Naive thymus-derived CD4-positive, alpha-beta T cell (primary cell): ENCODE measurements around the gene KCTD19. TPM values are rescaled to one million over a fixed set of nuclear protein-coding genes. Genes with fewer than 3 reads are reported as not detected.
A peak's percentile ranks its signal among the peaks of the same experiment; 100 is the strongest.

ENCODE experiments used
- ATAC-seq: fragments of 150-1000 bp; cut with Tn5 transposase; 2 replicates; pipeline ENCODE4 v1.10.0; 2021; ENCODE audit warnings: mild to moderate bottlenecking, moderate library complexity
- CTCF ChIA-PET: fragments of 350-600 bp; sonication (Branson Sonifier 250); formaldehyde crosslinking; loops from one replicate; lab custom pipeline; 2021; ENCODE audit warnings: antibody characterized with exemption; lab: Charles Lee
- POLR2A ChIA-PET: fragments of 350-600 bp; sonication (Branson Sonifier 250); formaldehyde crosslinking; loops from one replicate; lab custom pipeline; 2021; ENCODE audit warnings: antibody characterized with exemption, inconsistent platforms; lab: Charles Lee
- DNase-seq, 9 donors: peaks; one replicate each; pipeline versions ENCODE4 v3.0.0 to v3.0.0-alpha.2; 2020 to 2022; ENCODE audit warnings: mixed read lengths in 1 of 9
- H3K27ac ChIP-seq: one replicate; pipeline ENCODE4 v1.7.0; 2013; ENCODE audit warnings: mild to moderate bottlenecking, low read depth, low read length, moderate library complexity
- H3K27me3 ChIP-seq, 2 donors: one replicate each; pipeline ENCODE4 v1.7.0; 2013; ENCODE audit warnings: low read length in 2 of 2, mild to moderate bottlenecking in 2 of 2, moderate library complexity in 2 of 2; ENCODE audit not compliant: control insufficient read depth in 2 of 2, insufficient read depth in 2 of 2
- H3K36me3 ChIP-seq, 3 experiments: 1 replicate in 2 of 3; 2 replicates in 1 of 3; pipeline ENCODE4 v1.7.0; 2013; ENCODE audit warnings: low read length in 3 of 3, mild to moderate bottlenecking in 3 of 3, moderate library complexity in 1 of 3; ENCODE audit not compliant: insufficient read depth in 3 of 3, control insufficient read depth in 2 of 3
- H3K4me1 ChIP-seq, 2 donors: one replicate each; pipeline ENCODE4 v1.7.0; 2013; ENCODE audit warnings: low read length in 2 of 2, mild to moderate bottlenecking in 2 of 2, moderate library complexity in 1 of 2; ENCODE audit not compliant: control insufficient read depth in 2 of 2, insufficient read depth in 2 of 2
- H3K4me3 ChIP-seq: 2 replicates; pipeline ENCODE4 v1.7.0; 2013; ENCODE audit warnings: mild to moderate bottlenecking, low read length
- H3K9me3 ChIP-seq, 3 experiments: 1 replicate in 2 of 3; 2 replicates in 1 of 3; pipeline ENCODE4 v1.7.0; 2013; ENCODE audit warnings: low read length in 3 of 3; ENCODE audit not compliant: control insufficient read depth in 2 of 3
- H3K27ac Mint-ChIP-seq, 9 donors: one replicate each; pipeline ENCODE4 v1.8.0; 2020 to 2022; ENCODE audit warnings: mixed read lengths in 9 of 9, mild to moderate bottlenecking in 8 of 9, moderate library complexity in 5 of 9, inconsistent platforms in 2 of 9
- H3K27me3 Mint-ChIP-seq, 5 donors: one replicate each; pipeline ENCODE4 v1.8.0; 2021 to 2022; ENCODE audit warnings: mixed read lengths in 5 of 5, mild to moderate bottlenecking in 1 of 5
- H3K36me3 Mint-ChIP-seq, 5 donors: one replicate each; pipeline ENCODE4 v1.8.0; 2020 to 2022; ENCODE audit warnings: mixed read lengths in 5 of 5, mild to moderate bottlenecking in 3 of 5, inconsistent platforms in 1 of 5
- H3K4me1 Mint-ChIP-seq, 7 donors: one replicate each; pipeline ENCODE4 v1.8.0; 2020 to 2022; ENCODE audit warnings: mixed read lengths in 7 of 7, mild to moderate bottlenecking in 3 of 7, inconsistent platforms in 1 of 7
- H3K4me3 Mint-ChIP-seq, 10 donors: one replicate each; pipeline ENCODE4 v1.8.0; 2020 to 2022; ENCODE audit warnings: mild to moderate bottlenecking in 10 of 10, mixed read lengths in 10 of 10, moderate library complexity in 6 of 10, inconsistent platforms in 2 of 10
- H3K9me3 Mint-ChIP-seq, 11 donors: one replicate each; pipeline ENCODE4 v1.8.0; 2020 to 2022; ENCODE audit warnings: mixed read lengths in 11 of 11, mild to moderate bottlenecking in 4 of 11, inconsistent platforms in 1 of 11, moderate library complexity in 1 of 11
- intact Hi-C, 2 donors: fragments of 100-400 bp; cut with micrococcal nuclease; formaldehyde crosslinking; loops; one replicate each; pipeline ENCODE4 v1.15.1; 2023
- polyA plus RNA-seq, 2 donors: library from polyadenylated mRNA; unstranded; fragments of 300-500 nt; fragmentation: Illumina TruSeq; gene quantifications; one replicate each; pipeline ENCODE4 v1.2.3, GENCODE V29; 2021
- total RNA-seq, 6 experiments: library from RNA in 5 of 6; stranded (reverse) in 5 of 6; gene quantifications; 1 replicate in 5 of 6; 2 replicates in 1 of 6; pipeline ENCODE4 v1.2.3 and lab custom pipeline; 2021 to 2026

The KCTD19 gene
- total and polyA plus RNA-seq, 7 experiments from 2014 or later = 0.05 to 0.39 TPM; not detected in 5

DNA sequence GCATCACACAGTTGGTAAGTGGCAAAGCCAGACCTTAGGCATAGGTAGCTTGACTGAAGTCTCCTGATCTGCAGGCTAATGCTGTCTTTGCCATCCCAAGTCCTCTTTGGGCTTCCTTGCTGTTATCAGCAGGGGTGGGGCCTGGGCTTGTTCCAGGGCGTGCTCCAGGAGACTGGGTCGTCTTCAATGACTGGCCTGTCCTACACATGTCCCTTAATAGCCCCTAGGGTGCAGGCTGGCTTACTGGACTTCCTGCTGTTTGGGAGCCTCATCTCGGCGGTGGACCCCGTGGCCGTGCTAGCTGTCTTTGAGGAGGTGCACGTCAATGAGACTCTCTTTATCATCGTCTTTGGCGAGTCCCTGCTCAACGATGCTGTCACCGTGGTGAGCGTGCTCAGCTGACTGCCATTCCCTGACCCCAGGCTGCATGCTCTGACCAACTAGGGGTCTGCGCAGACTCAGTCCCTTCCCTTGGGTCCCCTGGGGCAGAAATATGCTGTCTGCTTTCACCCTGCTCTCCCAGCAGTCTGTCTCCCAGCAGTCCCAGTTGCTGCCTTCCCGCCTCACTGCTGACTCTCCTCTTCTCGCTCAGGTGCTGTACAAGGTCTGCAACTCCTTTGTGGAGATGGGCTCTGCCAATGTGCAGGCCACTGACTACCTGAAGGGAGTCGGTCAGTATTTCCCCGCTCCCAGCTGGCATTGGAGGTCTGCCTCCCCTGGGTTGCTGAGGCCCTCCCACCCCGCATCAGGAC lies 71.6 kb downstream of the KCTD19 start:
- no peaks in the 10 kb centered on the region for H3K36me3 ChIP-seq
- ChIA-PET POLR2A (no interaction called here), CTCF (no interaction called here)
- intact Hi-C loops = no loop called here
- peaks cover 0 to 15% (median 5%) of the 10 kb centered on the region in 5 donors for H3K27me3 Mint-ChIP-seq
- peaks cover under 1 to 7% (median 4%) of the 10 kb centered on the region in 7 donors for H3K4me1 Mint-ChIP-seq
- H3K9me3 ChIP-seq = no peaks in the 10 kb centered on the region
- H3K36me3 Mint-ChIP-seq = no peaks in the 10 kb centered on the region
- no peaks in the 10 kb centered on the region for H3K9me3 Mint-ChIP-seq
- DNase-seq (no peak), ATAC-seq (no peak)
- no peaks in the 10 kb centered on the region for H3K27me3 ChIP-seq
- H3K4me1 ChIP-seq = no peaks in the 10 kb centered on the region
- H3K27ac ChIP-seq = no peak overlapping the region
- no peak overlapping the region for H3K4me3 Mint-ChIP-seq
- H3K27ac Mint-ChIP-seq = no peak overlapping the region
- H3K4me3 ChIP-seq = no peak overlapping the region

DNA sequence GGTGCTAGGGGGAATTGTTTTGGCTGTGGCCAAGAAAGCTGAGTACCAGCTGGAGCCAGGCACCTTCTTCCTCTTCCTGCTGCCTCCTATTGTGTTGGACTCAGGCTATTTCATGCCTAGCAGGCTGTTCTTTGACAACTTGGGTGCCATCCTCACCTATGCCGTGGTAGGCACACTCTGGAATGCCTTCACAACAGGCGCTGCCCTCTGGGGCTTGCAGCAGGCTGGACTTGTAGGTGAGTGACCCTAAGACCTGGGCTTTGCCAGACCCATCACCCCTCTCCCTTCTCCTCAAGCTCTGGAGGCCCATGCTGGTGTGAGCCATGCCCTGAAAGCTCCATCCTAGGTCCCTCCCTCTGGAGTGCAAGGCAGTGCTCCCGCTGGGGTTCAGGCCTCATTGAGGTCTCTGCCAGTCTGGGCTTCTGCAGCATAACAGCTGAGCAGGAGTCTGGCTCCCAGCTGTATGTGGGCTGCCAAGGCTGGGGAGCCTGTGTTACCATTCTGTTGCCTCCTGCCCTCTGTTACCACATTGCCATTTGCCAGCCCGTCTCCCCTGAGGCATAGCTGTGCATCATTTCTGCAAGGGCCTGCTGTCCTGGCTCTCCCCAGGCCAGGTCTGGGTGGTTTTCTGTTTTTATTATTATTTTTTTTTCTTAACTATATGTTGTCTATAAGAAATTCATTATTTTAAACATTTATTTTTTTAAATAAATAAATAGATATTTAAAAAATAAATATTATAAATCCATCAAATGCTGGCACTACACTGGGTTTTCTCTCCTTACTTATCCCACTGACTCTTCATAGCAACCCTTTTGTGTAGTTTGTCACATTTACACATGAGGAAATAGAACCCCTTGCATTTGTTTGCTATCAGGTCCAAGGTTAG lies 73.7 kb downstream of the KCTD19 start:
- Histone ChIP-seq H3K9me3 (no peaks in the 10 kb centered on the region), H3K4me3 (no peak overlapping the region), H3K36me3 (no peaks in the 10 kb centered on the region), H3K4me1 (peaks cover 10 to 14% of the 10 kb centered on the region in 2 donors), H3K27me3 (no peaks in the 10 kb centered on the region), H3K27ac (no peak overlapping the region)
- POLR2A ChIA-PET = no interaction called here
- intact Hi-C loops = no loop called here
- H3K4me3 Mint-ChIP-seq = peak overlapping the region in 1 of 10 donors; percentile 5
- H3K4me1 Mint-ChIP-seq = peaks cover 15 to 24% (median 18%) of the 10 kb centered on the region in 7 donors
- CTCF ChIA-PET = no interaction called here
- no peak for DNase-seq
- H3K27ac Mint-ChIP-seq = no peak overlapping the region
- no peak for ATAC-seq
- H3K36me3 Mint-ChIP-seq = no peaks in the 10 kb centered on the region
- no peaks in the 10 kb centered on the region for H3K9me3 Mint-ChIP-seq
- peaks cover 0 to 23% (median 3%) of the 10 kb centered on the region in 5 donors for H3K27me3 Mint-ChIP-seq

DNA sequence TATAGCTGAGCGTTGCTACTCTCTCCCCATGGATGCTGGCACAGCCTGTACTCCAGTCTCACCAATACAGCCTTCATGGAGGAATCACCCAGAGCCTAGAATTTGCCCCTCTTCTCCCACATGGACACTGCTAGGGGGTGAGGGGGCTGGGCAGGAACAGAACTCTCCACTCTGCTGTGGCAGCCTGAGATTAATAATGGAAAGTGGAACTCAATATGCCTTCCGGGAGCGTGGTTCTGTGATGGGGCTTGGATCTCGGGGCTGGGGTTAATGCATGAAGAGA lies 76.6 kb downstream of the KCTD19 start:
- POLR2A ChIA-PET = interaction anchor here (0.7 to 1.8 kb wide), 2 partner anchors 92 to 661 kb away, joined by 3 to 4 read pairs; no protein-coding TSS in a partner anchor
- peak overlapping the region in 3 of 9 donors; percentile 34 to 70 (median 62) for H3K27ac Mint-ChIP-seq
- Histone ChIP-seq H3K36me3 (no peaks in the 10 kb centered on the region), H3K9me3 (no peaks in the 10 kb centered on the region), H3K4me3 (no peak overlapping the region), H3K27ac (no peak overlapping the region), H3K4me1 (peaks cover 21 to 24% of the 10 kb centered on the region in 2 donors), H3K27me3 (no peaks in the 10 kb centered on the region)
- peak overlapping the region; percentile 73 to 96 (median 82) for H3K4me3 Mint-ChIP-seq
- no peaks in the 10 kb centered on the region for H3K9me3 Mint-ChIP-seq
- ATAC-seq (no peak), DNase-seq (no peak)
- peaks cover 25 to 38% (median 28%) of the 10 kb centered on the region in 7 donors for H3K4me1 Mint-ChIP-seq
- CTCF ChIA-PET = interaction anchor here (0.5 kb wide), 1 partner anchor 77 kb away, joined by 3 read pairs; no protein-coding TSS in a partner anchor
- no peaks in the 10 kb centered on the region for H3K36me3 Mint-ChIP-seq
- intact Hi-C loops = no loop called here
- H3K27me3 Mint-ChIP-seq = peaks cover 0 to 20% (median 0%) of the 10 kb centered on the region in 5 donors

DNA sequence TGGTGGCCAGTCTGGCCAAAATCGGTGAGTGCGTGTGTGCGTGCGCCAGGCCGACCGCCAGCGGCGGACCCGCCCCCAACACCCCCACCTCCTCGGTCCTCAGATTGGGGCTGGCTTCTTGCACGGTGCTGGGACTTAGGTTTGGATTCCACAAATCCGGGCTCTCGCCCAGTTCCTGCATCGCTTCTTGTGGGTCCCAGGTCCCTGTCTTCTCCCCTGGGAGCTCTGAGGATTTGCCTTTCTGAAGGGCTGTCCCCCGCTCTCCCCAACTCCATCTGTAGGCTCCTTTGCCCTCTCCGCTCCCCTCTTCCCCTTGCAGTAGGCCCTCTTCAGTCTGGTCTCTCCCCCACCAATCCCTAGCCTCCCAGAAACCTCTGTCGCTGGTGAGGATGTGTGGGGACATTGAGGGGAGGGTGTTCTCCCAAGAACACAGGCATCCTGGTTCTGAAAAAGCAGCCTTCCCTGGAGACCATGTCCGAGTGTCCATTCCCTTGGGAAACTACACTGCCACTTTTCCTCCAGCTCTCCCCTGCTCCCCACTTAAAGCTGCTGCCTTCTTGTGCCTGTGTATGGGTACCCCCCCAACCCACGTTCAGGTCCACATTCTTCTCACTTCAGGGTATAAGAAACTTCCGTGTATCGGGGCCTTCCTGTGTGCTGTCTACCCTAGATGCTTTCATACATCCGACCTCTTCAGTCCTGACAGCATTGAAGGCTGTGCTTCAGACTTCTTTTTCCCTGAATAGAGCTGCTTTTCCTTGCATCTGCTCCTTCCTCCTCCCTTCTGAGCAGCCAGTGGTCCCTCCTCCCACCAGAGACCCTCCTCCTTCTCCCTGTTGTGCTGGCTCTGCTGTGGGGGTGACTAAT lies 77.1 kb downstream of the KCTD19 start:
- H3K27me3 Mint-ChIP-seq = peaks cover 0 to 20% (median 0%) of the 10 kb centered on the region in 5 donors
- Histone ChIP-seq H3K27ac (no peak overlapping the region), H3K4me3 (peak overlapping the region; percentile 32), H3K9me3 (no peaks in the 10 kb centered on the region), H3K36me3 (no peaks in the 10 kb centered on the region), H3K4me1 (peaks cover 27 to 29% of the 10 kb centered on the region in 2 donors), H3K27me3 (no peaks in the 10 kb centered on the region)
- DNase-seq = no peak
- H3K9me3 Mint-ChIP-seq = no peaks in the 10 kb centered on the region
- CTCF ChIA-PET = interaction anchor here (0.7 kb wide), 1 partner anchor 57 kb away, joined by 3 read pairs; no protein-coding TSS in a partner anchor
- ATAC-seq = no peak
- peaks cover 30 to 44% (median 34%) of the 10 kb centered on the region in 7 donors for H3K4me1 Mint-ChIP-seq
- peak overlapping the region; percentile 73 to 96 (median 82) for H3K4me3 Mint-ChIP-seq
- POLR2A ChIA-PET = interaction anchor here (0.7 to 1.8 kb wide), 2 partner anchors 92 to 662 kb away, joined by 3 to 4 read pairs; no protein-coding TSS in a partner anchor
- H3K36me3 Mint-ChIP-seq = no peaks in the 10 kb centered on the region
- intact Hi-C loops = loop anchor here in 1 of 2 donors (2.0 to 10.0 kb wide), 4 partner anchors 233 to 1883 kb away; partner anchors contain the start of genes AGRP, ATP6V0D1, CENPT and CHTF8
- peak overlapping the region in 5 of 9 donors; percentile 34 to 89 (median 65) for H3K27ac Mint-ChIP-seq

DNA sequence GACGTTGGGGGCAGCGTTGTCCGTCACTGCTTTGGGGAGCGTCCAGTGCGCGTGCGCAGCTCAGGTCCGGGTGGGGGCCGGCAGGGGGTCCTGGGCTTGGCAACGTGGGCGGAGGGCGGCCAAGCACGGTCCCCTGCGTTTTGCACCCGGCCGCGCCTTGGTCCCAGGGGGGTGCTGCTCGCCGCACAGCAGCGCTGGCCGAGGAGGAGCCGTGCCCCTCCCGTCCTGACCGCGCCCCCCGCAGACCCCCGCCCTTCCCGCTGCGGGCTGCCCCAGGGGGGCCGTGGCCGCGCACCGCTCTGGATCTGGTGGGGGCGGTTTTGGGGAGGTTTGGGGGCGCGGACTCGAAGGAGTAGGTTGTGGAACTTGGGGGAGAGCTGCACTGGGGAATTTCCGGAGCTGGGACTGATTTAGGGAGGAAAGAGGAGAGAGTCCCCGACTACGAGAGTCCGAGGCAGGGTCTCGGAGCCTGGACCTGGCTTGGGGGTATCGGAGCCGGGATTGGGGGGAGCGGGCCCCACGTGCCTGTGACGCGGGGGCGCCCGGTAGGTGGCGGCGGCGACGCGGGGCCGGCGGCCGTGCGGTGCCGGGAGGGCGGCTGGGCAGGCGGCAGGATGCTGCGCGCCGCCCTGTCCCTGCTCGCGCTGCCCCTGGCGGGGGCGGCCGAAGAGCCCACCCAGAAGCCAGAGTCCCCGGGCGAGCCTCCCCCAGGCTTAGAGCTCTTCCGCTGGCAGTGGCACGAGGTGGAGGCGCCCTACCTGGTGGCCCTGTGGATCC lies 78.0 kb downstream of the KCTD19 start, which contains the start of gene SLC9A5:
SLC9A5 (plus strand) TSS at position 579 of the 777 bp plus-strand sequence; CDS start at position 615, 36 bp downstream.
- Histone ChIP-seq H3K4me3 (peak within 1 kb of the TSS; percentile 68), H3K9me3 (no peaks in the 10 kb centered on the region), H3K27ac (peak within 1 kb of the TSS; percentile 57), H3K36me3 (no peaks in the 10 kb centered on the region), H3K27me3 (no peaks in the 10 kb centered on the region), H3K4me1 (peaks cover 31 to 37% of the 10 kb centered on the region in 2 donors)
- peak within 1 kb of the TSS; percentile 86 to 96 (median 91) for H3K4me3 Mint-ChIP-seq
- ATAC-seq (no peak), DNase-seq (peak in 4 of 9 donors; percentile 10 to 68 (median 26))
- H3K27ac Mint-ChIP-seq = peak within 1 kb of the TSS; percentile 70 to 92 (median 80)
- POLR2A ChIA-PET = interaction anchor here (0.9 to 2.8 kb wide), 4 partner anchors 14 to 91 kb away, joined by 3 to 20 read pairs (median 4); partner anchors contain the start of gene TMEM208
- no peaks in the 10 kb centered on the region for H3K36me3 Mint-ChIP-seq
- no peaks in the 10 kb centered on the region for H3K9me3 Mint-ChIP-seq
- H3K27me3 Mint-ChIP-seq = peaks cover 0 to 20% (median 0%) of the 10 kb centered on the region in 5 donors
- CTCF ChIA-PET = interaction anchor here (0.7 kb wide), 1 partner anchor 56 kb away, joined by 3 read pairs; no protein-coding TSS in a partner anchor
- peaks cover 35 to 50% (median 41%) of the 10 kb centered on the region in 7 donors for H3K4me1 Mint-ChIP-seq
- intact Hi-C loops = loop anchor here in 1 of 2 donors (2.0 to 10.0 kb wide), 4 partner anchors 234 to 1884 kb away; partner anchors contain the start of genes AGRP, ATP6V0D1, CENPT and CHTF8
